HUDEP-2 (cell line): ENCODE measurements around the gene PRSS56.

Experiments
- DNase-seq, 76 experiments: peaks; one replicate each; lab custom pipeline; 2025; ENCODE audit not compliant: unreplicated experiment in 76 of 76; lab: John Stamatoyannopoulos, UW

PRSS56 gene

DNA sequence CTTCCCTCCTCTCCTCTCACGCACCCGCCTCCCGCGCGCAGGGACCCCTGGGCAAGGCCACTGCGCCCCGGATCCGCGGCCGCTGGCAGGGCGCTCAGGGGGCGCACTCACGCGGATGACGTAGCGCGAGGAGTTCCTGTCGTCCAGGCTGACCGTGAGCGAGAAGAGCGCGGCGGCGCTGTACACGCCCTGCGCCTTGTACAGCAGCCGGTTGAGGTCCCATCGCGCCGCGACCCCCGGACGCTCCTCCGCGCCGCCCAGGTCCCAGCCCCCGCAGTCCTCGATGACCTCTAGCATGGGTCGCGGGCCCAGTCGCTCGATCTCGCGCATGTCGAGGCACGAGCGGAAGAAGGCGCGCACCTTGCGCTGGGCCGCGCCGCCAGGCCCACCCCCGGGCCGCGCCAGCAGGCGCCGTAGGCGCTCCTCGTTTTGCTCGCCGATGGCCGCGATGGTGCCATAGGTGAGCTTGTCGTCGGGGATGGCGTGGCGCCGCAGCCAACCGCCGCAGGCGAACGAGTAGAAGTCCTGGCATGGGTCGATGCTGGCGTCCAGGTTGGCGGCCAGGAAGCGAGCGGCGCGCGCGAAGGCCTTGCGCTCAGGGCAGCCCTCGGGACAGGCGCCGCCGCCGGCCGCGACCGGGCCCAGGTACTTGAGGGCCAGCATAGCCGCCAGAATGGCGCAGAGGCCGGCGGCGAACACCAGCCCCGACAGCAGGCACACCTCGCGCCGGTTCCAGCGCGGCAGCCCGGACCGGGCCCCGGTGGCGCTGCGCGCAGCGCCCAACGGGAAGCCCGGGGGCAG lies 34.2 kb upstream of the PRSS56 start:
- DNase-seq: no peak

DNA sequence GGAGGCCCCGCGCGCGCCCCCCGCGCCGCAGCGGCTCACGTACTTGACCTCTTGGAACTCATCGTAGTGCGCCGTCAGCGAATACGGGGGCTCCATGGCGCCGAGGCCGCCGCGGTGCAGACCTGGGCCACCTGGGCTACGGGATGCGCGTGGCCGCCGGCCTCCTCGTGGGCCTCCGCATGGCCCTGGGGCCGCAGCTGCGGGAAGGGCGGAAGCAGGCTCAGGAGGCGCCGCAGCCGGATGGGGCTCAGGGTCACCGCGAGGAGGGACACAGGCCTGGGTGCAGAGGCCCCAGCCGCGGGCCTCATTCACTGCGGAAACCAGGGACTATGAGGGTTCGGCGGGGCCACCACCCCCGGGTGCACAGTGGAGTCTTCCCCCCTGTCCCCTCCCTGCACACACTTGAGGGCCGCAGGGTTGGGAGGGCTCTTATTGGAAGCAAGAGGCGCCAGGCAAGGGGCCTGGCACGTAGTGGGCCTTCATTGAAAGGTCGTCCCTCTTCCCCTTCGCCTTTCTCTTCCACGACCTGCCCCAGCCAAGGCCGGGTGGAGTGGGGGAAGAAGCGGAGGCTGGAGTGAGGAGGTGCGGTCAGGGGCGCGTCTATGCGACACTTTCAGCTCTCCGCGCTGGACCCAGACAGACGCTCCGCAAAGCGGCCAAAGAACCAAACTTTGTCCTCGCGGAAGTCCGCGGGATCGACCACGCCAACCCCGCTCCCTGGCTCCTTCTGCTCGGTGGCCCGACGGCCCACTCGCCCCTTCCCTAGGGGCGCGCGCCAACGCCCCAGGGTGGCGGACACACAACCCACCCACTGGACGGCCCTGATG lies 33.4 kb upstream of the PRSS56 start:
- no peak for DNase-seq

DNA sequence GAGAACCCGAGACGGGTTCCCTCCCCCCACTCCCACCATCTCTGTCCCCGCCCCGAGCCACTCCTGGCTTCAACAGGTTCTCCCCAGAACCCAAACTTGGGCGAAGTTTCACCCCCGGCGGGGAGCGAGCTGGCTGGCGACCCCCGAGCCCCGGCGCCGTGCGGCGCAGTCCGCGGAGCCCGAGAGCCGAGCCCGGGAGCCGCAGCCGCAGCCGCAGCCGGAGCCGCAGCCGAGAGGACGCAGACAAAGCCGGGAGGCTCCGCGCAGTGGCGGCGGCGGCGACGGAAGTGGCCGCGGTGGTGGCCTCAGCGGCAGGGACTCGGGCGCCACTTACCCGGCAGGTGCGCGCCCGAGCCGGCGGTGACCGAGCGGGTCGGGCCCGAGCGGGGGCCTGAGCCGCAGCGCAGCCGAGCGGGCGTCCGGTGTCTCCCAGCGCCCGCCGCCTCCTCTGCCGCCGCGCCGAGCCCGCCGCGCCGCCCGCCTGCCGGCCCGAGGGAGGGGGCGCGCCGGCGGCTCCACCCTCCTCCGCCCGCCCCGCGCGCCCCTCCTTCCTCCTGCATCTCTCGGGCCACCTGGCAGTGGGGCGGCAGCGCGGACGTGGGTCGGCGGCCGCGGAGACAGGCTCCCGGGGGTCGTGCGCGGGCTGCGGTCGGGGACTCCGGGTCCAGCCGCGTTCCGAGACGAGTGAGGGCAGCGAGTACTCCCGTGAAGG lies 32.6 kb upstream of the PRSS56 start, which contains the start of gene ECEL1:
ECEL1 (minus strand) TSS at position 450 of the 712 bp plus-strand sequence. CDS start 1,181 bp downstream, outside the sequence.
- no peak for DNase-seq

DNA sequence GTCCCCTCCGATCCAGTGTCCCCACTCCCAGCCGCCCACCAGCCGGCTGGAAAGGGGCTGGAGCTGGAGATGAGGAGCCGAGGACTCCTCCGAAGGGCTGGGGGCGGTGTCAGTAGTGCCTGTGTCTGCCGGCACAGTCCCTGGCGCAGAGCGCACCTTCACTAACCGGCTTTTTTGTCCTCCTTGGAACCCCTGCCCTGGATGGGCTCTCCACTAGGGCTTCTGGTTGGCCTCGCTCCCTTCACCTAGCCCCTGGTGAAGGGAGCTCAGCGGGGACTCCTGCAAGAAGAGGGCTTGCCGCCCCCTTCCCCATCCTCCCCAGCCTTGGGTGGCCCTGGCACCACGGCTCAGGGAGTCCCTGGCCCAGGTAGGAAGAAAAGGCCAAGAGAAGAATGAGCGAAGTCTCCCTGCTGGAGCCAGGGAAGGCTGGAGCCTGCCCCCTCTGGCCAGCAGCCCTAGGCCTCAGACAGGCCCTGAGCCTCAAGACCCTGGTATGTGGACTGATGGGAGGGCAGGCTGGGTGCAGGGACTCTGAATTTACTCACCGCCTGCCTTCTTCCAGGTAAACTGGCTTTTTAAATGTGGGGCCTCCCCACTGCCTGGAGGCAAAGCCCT lies 32.0 kb upstream of the PRSS56 start:
- no peak for DNase-seq

DNA sequence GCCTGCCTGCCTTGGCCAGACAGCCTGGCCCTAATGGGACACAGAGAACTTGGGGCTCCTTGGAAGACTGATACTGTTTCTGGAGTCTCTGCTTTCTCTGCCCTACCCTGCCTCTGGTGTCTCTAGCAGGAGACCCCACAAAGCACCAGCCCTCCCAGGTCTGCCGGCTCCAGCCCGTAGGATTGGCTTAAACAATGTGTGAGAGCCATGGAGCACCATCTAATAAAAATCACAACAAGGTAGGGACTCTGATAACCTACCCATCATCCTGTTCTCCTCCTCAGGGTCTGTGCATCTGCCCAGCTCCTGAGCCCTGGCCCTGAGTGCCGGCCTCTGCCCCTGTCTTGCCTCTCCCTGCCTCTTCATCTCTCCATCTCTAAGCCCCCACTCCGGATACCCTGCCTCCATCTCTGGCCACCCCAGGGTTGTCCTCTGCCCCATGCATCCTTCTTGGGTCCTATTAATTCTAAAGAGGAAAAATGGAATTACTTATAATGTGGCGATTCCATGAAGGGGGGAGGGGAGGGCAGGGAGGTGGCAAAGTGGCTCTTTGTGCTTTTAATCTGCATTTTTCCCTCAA lies 31.4 kb upstream of the PRSS56 start:
- no peak for DNase-seq

DNA sequence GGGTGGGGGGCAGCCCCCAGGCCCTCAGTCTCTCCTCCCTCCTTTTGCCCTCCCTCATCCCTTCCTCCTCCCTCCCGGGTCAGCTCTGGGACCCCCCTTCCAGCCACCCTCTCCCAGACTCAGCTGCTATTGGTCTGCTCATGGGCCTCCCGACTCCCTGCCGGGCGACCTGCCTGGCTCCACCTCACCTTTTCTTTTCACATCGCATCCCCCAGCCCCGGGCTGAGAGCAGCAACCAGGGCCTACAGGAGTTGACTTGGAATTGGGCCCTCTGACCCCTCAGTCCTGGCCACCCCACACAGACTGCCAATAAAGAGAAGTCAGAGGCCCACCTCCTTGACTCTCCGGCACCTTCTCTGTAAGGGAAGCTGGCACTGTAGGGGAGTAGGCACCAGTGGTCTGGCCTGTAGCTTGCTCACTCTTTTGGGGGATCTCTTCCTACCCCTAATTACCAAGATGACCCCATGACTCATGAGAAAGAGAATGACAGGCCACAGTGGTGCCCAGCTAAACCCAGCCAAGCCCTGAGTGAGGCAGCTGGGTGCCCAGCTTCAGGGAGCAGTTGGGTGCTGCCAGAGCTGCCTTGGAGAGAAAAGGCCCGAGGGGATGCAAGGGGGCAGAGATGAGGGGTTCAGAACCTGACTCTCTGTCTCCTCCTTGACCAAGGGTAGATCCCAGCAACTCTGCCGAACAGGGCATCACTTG lies 30.5 kb upstream of the PRSS56 start:
- DNase-seq: no peak

DNA sequence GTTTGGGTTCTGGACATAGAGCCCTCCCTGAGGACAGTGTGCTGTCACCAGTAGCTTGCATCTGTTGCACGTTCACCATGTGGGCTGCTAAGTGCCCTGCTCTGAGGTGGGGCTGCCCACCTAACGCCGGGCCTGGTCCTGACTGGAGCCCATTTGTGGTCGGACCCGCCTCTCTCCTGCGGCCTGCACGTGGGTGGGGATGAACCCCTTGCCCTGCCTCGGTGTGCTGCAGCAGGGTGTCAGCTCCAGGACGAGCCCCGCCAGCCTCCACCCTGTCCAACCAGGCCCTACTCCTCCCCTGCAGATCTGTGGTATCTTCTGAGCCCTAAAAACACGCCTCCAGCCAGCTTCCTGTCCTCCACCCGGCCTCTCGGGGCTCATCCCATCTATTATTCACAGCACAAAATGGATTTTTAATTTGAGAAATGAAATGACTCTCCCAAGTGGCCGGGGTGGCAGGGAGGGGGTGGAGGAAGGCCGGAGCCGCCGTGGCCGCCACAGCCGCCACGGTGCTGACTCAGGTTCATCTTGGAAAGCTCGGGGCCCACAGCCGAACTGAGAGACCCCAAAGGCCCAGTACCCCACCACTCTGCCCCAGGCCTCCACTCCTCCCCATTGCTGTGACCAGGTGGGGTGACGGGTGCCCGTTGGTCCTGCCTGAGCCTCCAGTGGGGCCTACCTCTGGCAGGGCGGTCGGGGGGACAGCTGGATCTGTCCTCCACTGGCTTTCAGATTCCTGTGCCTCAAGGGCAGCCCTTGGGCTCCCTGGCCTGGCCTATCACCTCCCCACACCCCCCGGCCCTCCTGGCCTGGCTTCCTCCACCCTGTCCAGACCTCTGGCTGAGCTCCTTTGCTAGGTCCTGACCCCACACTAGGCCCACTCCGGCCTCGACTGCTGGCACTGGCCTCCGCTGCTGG lies 29.7 kb upstream of the PRSS56 start:
- DNase-seq: no peak

DNA sequence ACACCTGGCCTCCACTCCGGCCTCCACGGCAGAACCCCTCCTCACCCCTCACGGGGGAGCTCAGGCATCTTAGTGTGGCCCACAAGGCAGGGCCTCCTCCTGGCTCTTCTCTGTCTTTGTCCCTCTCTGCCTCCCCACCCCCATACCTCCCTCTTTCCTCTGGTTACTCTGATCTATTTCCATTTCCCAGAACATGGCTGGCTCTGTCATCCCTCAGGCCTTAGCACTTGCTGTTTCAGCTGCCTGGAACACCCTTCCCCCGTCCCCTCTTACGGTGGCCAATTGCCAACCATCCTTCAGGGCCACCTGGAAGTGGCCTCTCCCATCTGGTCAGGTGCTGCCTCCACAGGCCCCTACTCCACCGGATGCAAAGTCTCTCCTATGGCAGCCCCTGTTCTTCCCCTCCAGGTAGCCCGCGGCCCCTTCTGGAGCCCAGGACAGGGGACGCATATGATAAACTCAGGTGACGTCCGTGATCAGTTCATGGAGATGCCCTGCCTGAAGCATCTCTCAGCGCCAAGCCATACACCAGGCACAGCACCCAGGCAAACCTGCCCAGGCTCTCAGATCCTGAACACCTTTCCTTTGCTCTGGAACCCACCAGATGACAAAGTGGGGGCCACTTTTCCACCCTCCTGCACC lies 28.9 kb upstream of the PRSS56 start:
- DNase-seq: no peak

DNA sequence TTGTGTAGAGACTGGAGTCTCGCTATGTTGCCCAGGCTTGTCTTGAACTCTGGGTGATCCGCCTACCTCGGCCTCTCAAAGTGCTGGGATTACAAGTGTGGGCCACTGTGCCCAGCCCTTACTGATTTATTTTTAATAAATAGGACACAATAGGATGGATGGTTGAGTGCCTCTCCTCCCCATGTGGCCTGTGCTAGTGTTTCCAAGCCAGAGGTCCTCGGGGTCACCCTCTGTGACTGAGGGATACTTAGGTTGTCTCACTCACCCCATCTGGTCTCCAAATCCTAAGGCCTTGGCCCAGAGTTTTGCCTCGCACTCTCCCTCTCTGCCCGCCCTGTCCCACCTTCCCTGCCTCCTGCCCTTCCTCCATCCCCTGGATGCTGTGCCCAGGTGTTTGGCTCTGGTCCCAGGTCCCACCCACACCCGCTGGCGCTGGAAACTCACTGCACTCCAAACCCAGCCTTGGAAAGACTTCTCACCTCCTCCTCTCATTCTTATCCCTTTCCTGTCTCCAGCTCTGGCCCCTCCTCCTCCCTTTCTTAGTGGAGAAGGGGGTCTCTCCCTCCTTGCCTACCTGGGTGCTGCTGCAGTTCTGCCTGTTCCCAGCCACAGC lies 27.8 kb upstream of the PRSS56 start:
- DNase-seq: no peak

DNA sequence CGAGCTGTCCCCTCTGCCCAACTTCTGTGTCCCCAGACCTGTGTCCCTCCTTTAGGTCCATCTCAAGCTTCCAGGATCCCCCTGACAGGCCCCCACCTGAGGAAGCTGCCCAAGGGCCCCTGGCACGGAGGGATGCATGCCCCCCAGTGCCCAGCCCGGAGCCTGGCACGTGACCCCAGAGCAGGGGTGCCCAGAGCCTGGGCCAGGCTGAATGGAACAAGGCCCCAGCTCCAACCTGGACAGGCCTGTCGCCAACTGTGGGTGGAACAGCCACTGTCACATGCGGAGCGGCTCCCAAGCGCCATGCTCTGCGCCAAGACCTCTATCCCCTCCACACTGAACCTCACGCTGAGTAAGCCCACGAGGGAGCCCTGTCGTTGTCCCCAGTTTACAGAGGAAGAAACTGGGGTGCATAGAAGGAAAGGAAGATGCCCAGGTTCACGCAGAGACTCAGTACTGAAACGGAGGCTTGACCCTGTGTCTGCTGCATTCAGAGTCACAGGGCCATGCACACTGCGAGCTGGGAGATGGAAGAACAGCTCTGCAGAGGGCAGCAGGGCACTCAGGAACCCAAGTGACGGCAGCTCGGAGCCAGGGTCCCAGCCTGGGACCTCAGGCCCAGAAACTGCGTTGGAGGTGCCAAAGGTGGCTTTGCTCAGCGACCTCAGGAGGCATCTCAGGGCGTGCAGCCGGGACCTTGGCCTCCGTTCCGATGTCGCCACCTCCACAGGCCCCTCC lies 27.1 kb upstream of the PRSS56 start:
- no peak for DNase-seq

DNA sequence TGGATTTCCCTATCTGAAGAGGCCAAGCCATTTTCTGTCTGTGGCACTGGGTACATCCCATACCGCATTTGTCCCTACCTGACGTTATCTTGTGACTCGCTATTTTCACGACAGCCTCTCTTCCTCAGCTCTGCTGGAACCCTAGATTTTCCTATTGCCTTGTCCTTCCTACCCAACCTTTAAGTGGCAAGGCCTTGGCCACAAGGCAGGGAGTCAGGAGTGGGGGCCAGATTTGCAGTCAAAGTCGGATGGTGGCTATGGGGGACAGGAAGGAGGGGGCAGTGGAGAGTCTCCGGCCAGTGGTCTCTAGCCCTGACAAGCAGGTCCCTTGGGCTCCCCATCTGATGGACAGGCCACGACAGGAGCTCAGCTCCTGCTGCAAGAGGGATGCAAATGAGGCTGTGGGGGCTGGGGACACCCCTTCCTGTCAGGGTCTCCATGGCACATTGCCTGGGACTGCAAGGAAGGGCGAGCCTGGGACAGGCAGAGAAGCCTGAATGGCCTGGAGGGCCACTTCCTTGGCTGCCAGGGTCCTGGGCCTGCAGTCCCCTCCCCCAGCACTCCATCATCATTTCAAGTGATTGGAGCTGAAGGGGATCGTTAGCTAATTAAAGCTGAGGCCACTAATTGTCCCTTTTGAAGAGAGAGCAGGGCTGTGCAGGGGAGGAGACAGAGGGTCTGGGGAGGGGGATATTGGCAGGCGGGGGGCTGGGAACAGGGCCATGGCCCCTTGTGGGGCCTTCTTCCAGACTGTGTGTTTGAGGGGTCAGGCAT lies 26.3 kb upstream of the PRSS56 start:
- no peak for DNase-seq

DNA sequence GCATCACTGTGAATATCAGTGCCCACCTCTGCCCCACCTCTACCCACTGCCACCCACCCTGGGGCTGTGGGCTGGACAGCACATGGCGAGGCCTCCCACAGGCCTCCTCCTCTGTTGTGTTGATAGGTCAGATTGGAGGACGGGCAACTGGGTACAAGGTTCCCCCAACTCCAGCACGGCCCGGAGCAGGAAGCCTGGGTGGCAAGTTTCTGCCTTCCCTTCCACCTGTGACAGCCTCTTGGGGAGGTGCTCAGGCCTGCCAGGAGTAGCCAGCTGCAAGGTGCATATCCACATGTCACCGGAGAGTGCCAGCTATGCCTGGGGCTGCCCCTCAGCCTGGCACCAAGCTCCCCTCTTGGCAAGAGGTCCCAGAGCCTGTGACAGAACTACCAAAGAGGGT lies 25.6 kb upstream of the PRSS56 start:
- DNase-seq: no peak

DNA sequence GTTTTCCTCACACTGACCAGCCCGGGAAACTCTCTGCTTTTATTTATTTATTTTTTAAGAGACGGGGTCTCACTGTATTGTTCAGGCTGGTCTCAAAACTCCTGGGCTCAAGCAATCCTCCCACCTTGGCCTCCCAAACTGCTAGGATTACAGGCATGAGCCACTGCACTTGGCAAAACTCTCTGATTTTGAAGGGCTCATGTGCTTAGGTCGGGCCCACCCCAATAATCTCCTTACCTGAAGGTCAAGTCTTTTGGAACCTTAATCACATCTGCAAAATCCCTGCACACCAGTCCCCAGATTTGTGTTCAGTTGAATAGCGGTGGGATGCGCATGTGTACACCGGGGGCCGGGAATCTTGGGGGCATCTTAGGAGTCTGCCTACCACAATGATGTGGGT lies 24.9 kb upstream of the PRSS56 start:
- DNase-seq: no peak

DNA sequence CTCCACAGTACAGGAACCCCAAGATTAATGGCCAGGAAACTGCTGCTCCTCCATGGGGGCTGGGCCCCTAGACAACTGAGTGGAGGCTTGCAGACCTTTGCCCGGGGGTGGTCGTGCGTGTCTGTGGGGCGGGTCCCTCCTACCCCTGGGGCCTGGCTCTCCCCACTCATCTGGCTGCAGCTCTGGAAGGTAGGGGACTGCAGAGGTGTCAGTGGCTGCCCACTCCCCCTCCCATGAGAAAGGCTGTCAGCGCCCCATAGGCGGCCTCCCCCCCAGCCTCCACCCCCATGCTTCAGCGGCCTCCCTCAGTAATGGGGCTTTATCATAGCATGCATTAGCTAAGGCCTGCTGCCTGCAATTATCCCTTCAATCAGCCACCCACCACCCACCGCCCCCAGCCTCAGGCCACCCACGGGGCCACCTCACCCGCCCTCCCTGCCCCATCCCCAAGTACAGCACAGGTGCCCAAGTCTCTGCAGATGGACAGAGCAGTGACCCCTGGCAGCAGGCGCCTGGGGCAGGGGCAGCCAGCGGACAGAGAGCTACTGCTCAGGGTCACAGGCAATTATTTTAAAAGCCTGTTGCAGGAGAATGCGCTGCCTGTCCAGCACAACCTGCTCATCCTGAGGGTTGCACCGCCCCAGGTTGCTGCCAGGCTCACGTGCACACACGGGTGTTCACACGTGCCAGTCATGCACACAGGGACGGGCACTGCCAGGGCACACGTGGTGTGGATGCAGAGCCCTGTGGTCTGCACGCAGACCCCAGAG lies 23.5 kb upstream of the PRSS56 start:
- no peak for DNase-seq

DNA sequence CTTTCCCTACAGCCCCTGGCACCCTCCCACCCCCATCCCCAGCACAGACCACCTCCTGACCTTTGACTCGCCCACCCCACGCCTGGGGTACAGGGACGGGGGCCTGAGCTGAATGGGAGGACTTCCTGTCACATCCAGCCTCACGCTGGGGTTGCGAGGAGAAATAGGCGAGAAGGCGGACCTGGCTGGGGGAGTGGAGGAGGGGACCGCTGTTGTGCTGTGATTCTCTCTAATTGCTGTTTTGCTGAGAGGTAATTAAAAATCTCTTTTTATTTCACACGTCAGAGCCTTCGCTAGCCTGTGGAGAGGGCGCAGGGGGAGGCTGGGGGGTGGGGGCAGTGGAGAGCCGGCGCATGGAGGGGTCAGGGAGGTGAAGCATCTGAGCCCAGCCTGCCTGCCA lies 22.8 kb upstream of the PRSS56 start:
- DNase-seq: no peak

DNA sequence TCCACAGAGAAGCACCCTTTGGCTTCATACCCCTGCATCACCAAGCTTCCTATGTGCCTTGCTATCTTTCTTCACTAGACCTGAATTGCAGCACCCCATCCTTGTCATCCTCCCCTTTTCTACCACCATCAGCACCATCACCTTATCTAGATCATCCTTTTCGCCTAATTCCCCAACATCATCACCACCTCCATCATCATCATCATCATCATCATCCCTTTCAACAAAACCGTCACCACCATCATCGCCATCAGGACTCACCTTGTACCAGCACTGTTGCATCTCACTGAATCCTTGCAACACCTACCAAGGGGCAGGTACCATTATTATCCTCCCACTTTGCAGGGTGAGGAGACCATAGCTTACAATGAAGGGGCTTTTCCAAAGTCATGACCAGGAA lies 21.7 kb upstream of the PRSS56 start:
- no peak for DNase-seq
